Psoas muscle (tissue), 8 donors: ENCODE measurements around the gene ANKRD23. TPM values are rescaled to one million over a fixed set of nuclear protein-coding genes. Genes with fewer than 3 reads are reported as not detected.

Experiments
- ATAC-seq, 4 donors: fragments of 200-7000 bp; cut with Tn5 transposase; one replicate each; pipeline ENCODE4 v1.9.1; 2020; ENCODE audit warnings: moderate library complexity in 3 of 4, mild to moderate bottlenecking in 2 of 4
- DNase-seq, 2 donors: peaks; one replicate each; pipeline ENCODE4 v3.0.0-alpha.2; 2020
- H3K27ac ChIP-seq: fragments of 200-600 bp; one replicate; pipeline ENCODE4 v1.8.0; 2022
- H3K27me3 ChIP-seq, 3 donors: fragments of 200-600 bp in 1 of 3; one replicate each; pipeline versions ENCODE4 v1.6.1 to v1.8.0; 2013 to 2022; ENCODE audit warnings: low read length in 2 of 3, mild to moderate bottlenecking in 2 of 3, moderate library complexity in 1 of 3; ENCODE audit not compliant: insufficient read depth in 3 of 3
- H3K36me3 ChIP-seq, 2 donors: fragments of 200-600 bp in 1 of 2; one replicate each; pipeline versions ENCODE4 v1.6.1 to v1.8.0; 2013 to 2022; ENCODE audit warnings: low read depth in 1 of 2, mild to moderate bottlenecking in 1 of 2, moderate library complexity in 1 of 2; ENCODE audit not compliant: insufficient read depth in 1 of 2
- H3K4me1 ChIP-seq: fragments of 200-600 bp; one replicate; pipeline ENCODE4 v1.8.0; 2022
- H3K4me3 ChIP-seq: fragments of 200-600 bp; one replicate; pipeline ENCODE4 v1.8.0; 2022; ENCODE audit warnings: mild to moderate bottlenecking
- H3K9me3 ChIP-seq: fragments of 200-600 bp; one replicate; pipeline ENCODE4 v1.8.0; 2022
- WGBS, 3 donors: extraction: QIAGEN DNeasy Blood & Tissue Kit; methylation state at CpG; one replicate each; pipeline versions ENCODE4 v1.1.6 to v1.1.7; 2013; 5-methylcytosine and 5-hydroxymethylcytosine counted together
- intact Hi-C, 2 donors: fragments of 100-400 bp; cut with DNase I; formaldehyde crosslinking; loops; one replicate each; pipeline versions ENCODE4 v1.11.0 to v1.14.2; 2022
- polyA plus RNA-seq, 3 donors: library from polyadenylated mRNA; stranded (reverse); fragments of 200-250 nt; gene quantifications; one replicate each; pipeline ENCODE4 v1.2.3, GENCODE V29; 2013
- total RNA-seq, 4 donors: library from RNA; stranded (reverse); fragmentation: NEBNext Ultra II Directional in 2 of 4; extraction: Animal tissue kit (Norgen Biotek cat#: 25700) in 2 of 4; gene quantifications; one replicate each; pipeline versions ENCODE4 v1.2.1 to v1.2.4, GENCODE V29; 2021 to 2023
- TF ChIP-seq, protein P1 (sequence below): fragments of 200-600 bp; IDR thresholded peaks from one replicate; pipeline ENCODE4 v1.8.0; 2022; ENCODE audit warnings: antibody characterized with exemption
- donor health status: healthy with polysubstance abuse.
- donor health status: DM: no; HTN: no; CAD: no; lungs with moderate emphysema.
- donor health status: Bipolar disorder and iron deficiency.
- donor health status: healthy.
- donor health status: DM: yes; HTN: yes; CAD: no.
- donor health status: DM: no; HTN: no; CAD: no.
- donor health status: DM: no; HTN: no; CAD: no.
- donor health status: DM: yes; HTN: yes; CAD: no.

ANKRD23 gene
- total and polyA plus RNA-seq, 7 donors = 256 to 1,374 (median 788) TPM

- intact Hi-C loops = no loop called here
- ATAC-seq (peak; percentile 36 to 52 (median 47)), DNase-seq (peak; percentile 82 to 87)
- WGBS, 3 donors = 1% methylated on average over 18 to 64 of the region's 64 CpGs
- Histone ChIP-seq H3K27me3 (no peaks in the 10 kb centered on the region), H3K9me3 (no peaks in the 10 kb centered on the region), H3K27ac (peak overlapping the region; percentile 86), H3K4me3 (peak overlapping the region; percentile 92), H3K4me1 (peaks cover 22% of the 10 kb centered on the region), H3K36me3 (peaks cover 0 to 30% of the 10 kb centered on the region in 2 donors)
- TF ChIP-seq, protein P1, sequence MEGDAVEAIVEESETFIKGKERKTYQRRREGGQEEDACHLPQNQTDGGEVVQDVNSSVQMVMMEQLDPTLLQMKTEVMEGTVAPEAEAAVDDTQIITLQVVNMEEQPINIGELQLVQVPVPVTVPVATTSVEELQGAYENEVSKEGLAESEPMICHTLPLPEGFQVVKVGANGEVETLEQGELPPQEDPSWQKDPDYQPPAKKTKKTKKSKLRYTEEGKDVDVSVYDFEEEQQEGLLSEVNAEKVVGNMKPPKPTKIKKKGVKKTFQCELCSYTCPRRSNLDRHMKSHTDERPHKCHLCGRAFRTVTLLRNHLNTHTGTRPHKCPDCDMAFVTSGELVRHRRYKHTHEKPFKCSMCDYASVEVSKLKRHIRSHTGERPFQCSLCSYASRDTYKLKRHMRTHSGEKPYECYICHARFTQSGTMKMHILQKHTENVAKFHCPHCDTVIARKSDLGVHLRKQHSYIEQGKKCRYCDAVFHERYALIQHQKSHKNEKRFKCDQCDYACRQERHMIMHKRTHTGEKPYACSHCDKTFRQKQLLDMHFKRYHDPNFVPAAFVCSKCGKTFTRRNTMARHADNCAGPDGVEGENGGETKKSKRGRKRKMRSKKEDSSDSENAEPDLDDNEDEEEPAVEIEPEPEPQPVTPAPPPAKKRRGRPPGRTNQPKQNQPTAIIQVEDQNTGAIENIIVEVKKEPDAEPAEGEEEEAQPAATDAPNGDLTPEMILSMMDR = peak; percentile 5
These were observed 25.5 kb upstream of the ANKRD23 start for GRCh38 chr2:96869281-96869821.

GRCh38 chr2:96868555-96869280 lies 24.9 kb upstream of the ANKRD23 start:
- Histone ChIP-seq H3K9me3 (no peaks in the 10 kb centered on the region), H3K36me3 (peaks cover 0 to 37% of the 10 kb centered on the region in 2 donors), H3K4me1 (peaks cover 15% of the 10 kb centered on the region), H3K27ac (peak overlapping the region; percentile 86), H3K27me3 (no peaks in the 10 kb centered on the region), H3K4me3 (peak overlapping the region; percentile 92)
- intact Hi-C loops = no loop called here
- 1 to 3% (median 2%) methylated on average over 32 to 76 of the region's 76 CpGs for WGBS, 3 donors
- ATAC-seq = peak; percentile 62 to 74 (median 72)
- TF ChIP-seq, protein P1 = peak; percentile 62
- peak; percentile 92 to 94 for DNase-seq

DNA sequence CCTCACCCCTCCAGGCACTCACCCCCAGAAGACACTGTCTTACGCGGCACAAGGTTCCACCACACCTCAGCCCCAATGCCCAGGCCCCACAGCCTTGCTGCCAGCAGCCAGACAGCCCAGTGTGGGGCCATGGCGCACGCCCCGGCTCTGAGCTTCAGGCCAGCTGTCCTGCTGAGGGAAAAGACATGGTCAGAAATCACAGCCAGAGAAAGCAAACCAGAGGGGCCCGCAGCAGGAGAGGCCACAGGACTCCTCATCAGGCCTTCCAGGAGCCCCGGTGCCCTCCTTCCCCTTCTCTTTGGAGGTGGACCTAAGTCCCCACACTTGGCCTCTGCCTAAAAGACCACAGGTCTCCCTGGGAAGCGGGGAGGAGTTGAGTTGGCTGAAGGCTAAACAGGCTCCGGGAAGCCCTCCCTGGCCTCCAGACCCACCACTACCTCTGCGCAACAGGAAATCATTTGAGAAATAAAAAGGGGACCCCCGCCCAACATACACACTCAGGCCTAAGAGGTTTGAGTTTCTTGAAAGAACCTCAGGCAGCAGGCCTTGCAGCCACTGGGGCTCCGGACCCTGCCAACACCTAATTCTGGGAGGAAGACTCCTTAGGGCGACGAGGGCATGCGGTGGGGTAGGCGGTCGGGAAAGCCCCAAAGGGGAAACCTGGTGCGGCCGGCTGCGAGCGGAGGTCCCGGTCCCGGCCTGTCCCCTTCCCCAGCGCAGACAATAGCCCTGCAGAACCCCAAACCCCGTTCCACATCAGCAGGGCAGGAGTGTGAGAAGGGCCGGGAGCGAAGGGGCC lies 24.1 kb upstream of the ANKRD23 start:
- Histone ChIP-seq H3K9me3 (no peaks in the 10 kb centered on the region), H3K27me3 (no peaks in the 10 kb centered on the region), H3K4me3 (peak overlapping the region; percentile 92), H3K4me1 (peaks cover 11% of the 10 kb centered on the region), H3K36me3 (peaks cover 0 to 44% of the 10 kb centered on the region in 2 donors), H3K27ac (peak overlapping the region; percentile 86)
- TF ChIP-seq, protein P1 = no peak
- ATAC-seq (peak in 1 of 4 donors; percentile 0), DNase-seq (no peak)
- intact Hi-C loops = no loop called here
- 43 to 50% (median 46%) methylated on average over 26 to 27 of the region's 27 CpGs for WGBS, 3 donors

GRCh38 chr2:96866986-96867755 lies 23.4 kb upstream of the ANKRD23 start:
- peak overlapping the region; percentile 92 for H3K4me3 ChIP-seq
- H3K36me3 ChIP-seq = peaks cover 0 to 51% of the 10 kb centered on the region in 2 donors
- no peaks in the 10 kb centered on the region for H3K9me3 ChIP-seq
- ATAC-seq (no peak), DNase-seq (no peak)
- 49 to 56% (median 55%) methylated on average over 22 of the region's 22 CpGs for WGBS, 3 donors
- H3K27me3 ChIP-seq = no peaks in the 10 kb centered on the region
- TF ChIP-seq, protein P1 = no peak
- H3K4me1 ChIP-seq = peaks cover 11% of the 10 kb centered on the region
- intact Hi-C loops = no loop called here
- H3K27ac ChIP-seq = peak overlapping the region; percentile 86
